Osteocyte (in vitro differentiated cells): ENCODE data around the gene GALNT2. TPM values are rescaled to one million over a fixed set of nuclear protein-coding genes. Genes with fewer than 3 reads are reported as not detected.
A peak's percentile ranks its signal among the peaks of the same experiment; 100 is the strongest.

Experiments
- DNase-seq: peaks from one replicate; pipeline ENCODE4 v3.0.0; 2021; ENCODE audit warnings: mixed read lengths; ENCODE audit not compliant: unreplicated experiment; ENCODE audit errors: extremely low spot score
- H3K27ac Mint-ChIP-seq: one replicate; pipeline ENCODE4 v1.8.0; 2021; ENCODE audit warnings: mild to moderate bottlenecking, mixed read lengths; ENCODE audit not compliant: unreplicated experiment
- H3K27me3 Mint-ChIP-seq: one replicate; pipeline ENCODE4 v1.8.0; 2021; ENCODE audit warnings: mixed read lengths; ENCODE audit not compliant: unreplicated experiment
- H3K36me3 Mint-ChIP-seq: one replicate; pipeline ENCODE4 v1.8.0; 2021; ENCODE audit warnings: mixed read lengths; ENCODE audit not compliant: unreplicated experiment
- H3K4me1 Mint-ChIP-seq: one replicate; pipeline ENCODE4 v1.8.0; 2021; ENCODE audit warnings: mixed read lengths; ENCODE audit not compliant: unreplicated experiment
- H3K4me3 Mint-ChIP-seq: one replicate; pipeline ENCODE4 v1.8.0; 2021; ENCODE audit warnings: mild to moderate bottlenecking, moderate library complexity, mixed read lengths; ENCODE audit not compliant: unreplicated experiment
- H3K9me3 Mint-ChIP-seq: one replicate; pipeline ENCODE4 v1.8.0; 2021; ENCODE audit warnings: mixed read lengths; ENCODE audit not compliant: unreplicated experiment
- total RNA-seq: library from RNA; stranded (reverse); gene quantifications from 2 replicates; pipeline ENCODE4 v1.2.1, GENCODE V29; 2021
- TF ChIP-seq, protein P1 (sequence below): fragments of 200-600 bp; sonication (generic); IDR thresholded peaks from 2 replicates; pipeline ENCODE4 v1.5.0; 2021; ENCODE audit warnings: antibody characterized with exemption, mild to moderate bottlenecking, moderate library complexity

The GALNT2 gene
- total RNA-seq, 1 donor from 2014 or later: 149 TPM

- H3K27ac Mint-ChIP-seq: peak overlapping the region; percentile 94
- H3K4me1 Mint-ChIP-seq: peaks cover 72% of the 10 kb centered on the region
- TF ChIP-seq, protein P1, sequence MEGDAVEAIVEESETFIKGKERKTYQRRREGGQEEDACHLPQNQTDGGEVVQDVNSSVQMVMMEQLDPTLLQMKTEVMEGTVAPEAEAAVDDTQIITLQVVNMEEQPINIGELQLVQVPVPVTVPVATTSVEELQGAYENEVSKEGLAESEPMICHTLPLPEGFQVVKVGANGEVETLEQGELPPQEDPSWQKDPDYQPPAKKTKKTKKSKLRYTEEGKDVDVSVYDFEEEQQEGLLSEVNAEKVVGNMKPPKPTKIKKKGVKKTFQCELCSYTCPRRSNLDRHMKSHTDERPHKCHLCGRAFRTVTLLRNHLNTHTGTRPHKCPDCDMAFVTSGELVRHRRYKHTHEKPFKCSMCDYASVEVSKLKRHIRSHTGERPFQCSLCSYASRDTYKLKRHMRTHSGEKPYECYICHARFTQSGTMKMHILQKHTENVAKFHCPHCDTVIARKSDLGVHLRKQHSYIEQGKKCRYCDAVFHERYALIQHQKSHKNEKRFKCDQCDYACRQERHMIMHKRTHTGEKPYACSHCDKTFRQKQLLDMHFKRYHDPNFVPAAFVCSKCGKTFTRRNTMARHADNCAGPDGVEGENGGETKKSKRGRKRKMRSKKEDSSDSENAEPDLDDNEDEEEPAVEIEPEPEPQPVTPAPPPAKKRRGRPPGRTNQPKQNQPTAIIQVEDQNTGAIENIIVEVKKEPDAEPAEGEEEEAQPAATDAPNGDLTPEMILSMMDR: no peak
- no peaks in the 10 kb centered on the region for H3K36me3 Mint-ChIP-seq
- H3K4me3 Mint-ChIP-seq: peak overlapping the region; percentile 46
- no peaks in the 10 kb centered on the region for H3K27me3 Mint-ChIP-seq
- H3K9me3 Mint-ChIP-seq: no peaks in the 10 kb centered on the region
- peak; percentile 30 for DNase-seq
Observed at GRCh38 chr1:230169454-230170152, 102.6 kb downstream of the GALNT2 start.

DNA sequence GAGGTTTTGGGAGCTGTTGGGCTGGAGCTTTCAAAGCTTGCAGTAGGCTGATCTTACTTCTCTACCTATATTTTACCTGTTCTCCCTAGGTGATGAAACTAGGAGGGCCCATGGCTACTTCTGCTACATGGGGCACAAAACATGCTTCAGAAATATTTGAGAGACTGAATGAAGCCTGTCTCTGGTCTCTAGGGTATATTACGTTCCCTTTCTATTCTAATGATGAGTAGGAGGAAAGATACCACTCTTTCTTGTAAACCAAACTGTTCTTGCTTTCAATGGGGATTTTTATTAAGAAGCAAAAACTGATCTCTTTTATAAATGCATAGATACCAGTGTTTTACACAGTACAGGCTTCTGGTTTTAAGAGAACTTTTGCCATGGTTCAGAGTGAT lies 103.1 kb downstream of the GALNT2 start:
- no peak overlapping the region for H3K4me3 Mint-ChIP-seq
- peak overlapping the region; percentile 94 for H3K27ac Mint-ChIP-seq
- peaks cover 75% of the 10 kb centered on the region for H3K4me1 Mint-ChIP-seq
- H3K9me3 Mint-ChIP-seq: no peaks in the 10 kb centered on the region
- H3K27me3 Mint-ChIP-seq: no peaks in the 10 kb centered on the region
- TF ChIP-seq, protein P1: no peak
- DNase-seq: no peak
- no peaks in the 10 kb centered on the region for H3K36me3 Mint-ChIP-seq

DNA sequence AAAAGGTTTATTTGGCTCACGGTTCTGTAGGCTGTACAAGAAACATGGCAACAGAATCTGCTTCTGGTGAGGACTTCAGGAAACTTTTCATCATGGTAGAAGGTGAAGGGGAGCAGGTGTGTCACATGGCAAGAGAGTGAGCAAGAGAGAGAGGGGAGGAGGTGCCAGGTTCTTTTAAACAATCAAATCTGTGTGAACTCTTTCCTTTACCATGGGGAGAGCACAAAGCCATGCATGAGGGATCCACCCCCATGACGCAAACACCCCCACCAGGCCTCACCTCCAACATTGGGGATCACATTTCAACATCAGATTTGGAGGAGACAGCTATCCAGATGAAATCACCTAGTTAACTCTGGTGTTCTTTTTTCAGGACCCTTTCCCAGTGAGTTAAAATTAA lies 103.6 kb downstream of the GALNT2 start:
- no peaks in the 10 kb centered on the region for H3K27me3 Mint-ChIP-seq
- peak overlapping the region; percentile 94 for H3K27ac Mint-ChIP-seq
- H3K36me3 Mint-ChIP-seq: no peaks in the 10 kb centered on the region
- H3K9me3 Mint-ChIP-seq: no peaks in the 10 kb centered on the region
- TF ChIP-seq, protein P1: no peak
- DNase-seq: peak; percentile 17
- no peak overlapping the region for H3K4me3 Mint-ChIP-seq
- peaks cover 75% of the 10 kb centered on the region for H3K4me1 Mint-ChIP-seq

- Mint-ChIP-seq H3K4me3 (no peak overlapping the region), H3K27me3 (no peaks in the 10 kb centered on the region), H3K9me3 (no peaks in the 10 kb centered on the region), H3K27ac (peak overlapping the region; percentile 94), H3K4me1 (peaks cover 75% of the 10 kb centered on the region), H3K36me3 (no peaks in the 10 kb centered on the region)
- TF ChIP-seq, protein P1: no peak
- DNase-seq: peak; percentile 57
Observed at GRCh38 chr1:230171356-230172015, 104.4 kb downstream of the GALNT2 start.

- H3K4me1 Mint-ChIP-seq: peaks cover 74% of the 10 kb centered on the region
- peak; percentile 40 for DNase-seq
- no peaks in the 10 kb centered on the region for H3K27me3 Mint-ChIP-seq
Observed at GRCh38 chr1:230172016-230172537, 105.0 kb downstream of the GALNT2 start.

More at GRCh38 chr1:230172016-230172537, 105.0 kb downstream of the GALNT2 start:
- Mint-ChIP-seq H3K36me3 (no peaks in the 10 kb centered on the region), H3K9me3 (no peaks in the 10 kb centered on the region), H3K27ac (peak overlapping the region; percentile 94), H3K4me3 (peak overlapping the region; percentile 29)
- TF ChIP-seq, protein P1: no peak
